OCI-LY3 (cell line): ENCODE results near the gene BMAL1.

Experiments
- H2AFZ ChIP-seq: fragments of 200-600, 300-600 bp; shearing (Covaris generic); 2 replicates; pipeline ENCODE4 v1.6.0; 2014; ENCODE audit warnings: antibody characterized with exemption, low read depth, low read length
- H3K27ac ChIP-seq: fragments of 200-600, 300-600 bp; sonication (generic); 2 replicates; pipeline ENCODE4 v1.5.1; 2014; ENCODE audit warnings: mild to moderate bottlenecking, low read length, moderate library complexity, mixed read lengths
- H3K27me3 ChIP-seq: fragments of 200-600, 300-600 bp; sonication (generic); 2 replicates; pipeline ENCODE4 v1.6.1; 2014; ENCODE audit warnings: low read depth, low read length, mixed read lengths
- H3K36me3 ChIP-seq: fragments of 200-600, 300-600 bp; sonication (generic); replicated peaks from 2 replicates; pipeline ENCODE3; 2014; ENCODE audit warnings: low read depth, low read length, mixed read lengths
- H3K4me1 ChIP-seq: fragments of 300-600, 200-600 bp; sonication (generic); 2 replicates; pipeline ENCODE4 v1.6.1; 2014; ENCODE audit warnings: low read length, mixed read lengths
- H3K4me2 ChIP-seq: fragments of 200-600, 300-600 bp; sonication (generic); 2 replicates; pipeline ENCODE4 v1.6.1; 2014; ENCODE audit warnings: low read length, mixed read lengths
- H3K4me3 ChIP-seq: fragments of 300-600, 200-600 bp; sonication (generic); 2 replicates; pipeline ENCODE4 v1.5.1; 2014; ENCODE audit warnings: antibody characterized with exemption, mild to moderate bottlenecking, low read length, moderate library complexity
- H3K79me2 ChIP-seq: fragments of 300-600, 200-600 bp; shearing (Covaris generic); 2 replicates; pipeline ENCODE4 v1.6.1; 2014; ENCODE audit warnings: mild to moderate bottlenecking, low read length, mixed read lengths
- H3K9ac ChIP-seq: fragments of 300-600, 200-600 bp; shearing (Covaris generic); 2 replicates; pipeline ENCODE4 v1.6.0; 2014; ENCODE audit warnings: mild to moderate bottlenecking, low read length, moderate library complexity
- H3K9me3 ChIP-seq: fragments of 200-600, 300-600 bp; shearing (Covaris generic); 2 replicates; pipeline ENCODE4 v1.6.1; 2014; ENCODE audit warnings: low read length, mixed read lengths; ENCODE audit not compliant: insufficient read depth
- H4K20me1 ChIP-seq: fragments of 200-600, 300-600 bp; sonication (generic); 2 replicates; pipeline ENCODE4 v1.6.1; 2016; ENCODE audit warnings: low read length, mixed read lengths; ENCODE audit not compliant: insufficient read depth
- EZH2phosphoT487 ChIP-seq: fragments of 200-600 bp; shearing (Covaris generic); IDR thresholded peaks from 2 replicates; pipeline ENCODE4 v1.6.1; 2018; ENCODE audit warnings: antibody characterized with exemption, mixed run types, low read depth
- TF ChIP-seq, protein P1 (sequence below): fragments of 200-600, 300-600 bp; sonication (generic); IDR thresholded peaks from 2 replicates; pipeline ENCODE4 v1.5.1; 2014; ENCODE audit warnings: antibody characterized with exemption, low read length, low read depth

BMAL1 gene

DNA sequence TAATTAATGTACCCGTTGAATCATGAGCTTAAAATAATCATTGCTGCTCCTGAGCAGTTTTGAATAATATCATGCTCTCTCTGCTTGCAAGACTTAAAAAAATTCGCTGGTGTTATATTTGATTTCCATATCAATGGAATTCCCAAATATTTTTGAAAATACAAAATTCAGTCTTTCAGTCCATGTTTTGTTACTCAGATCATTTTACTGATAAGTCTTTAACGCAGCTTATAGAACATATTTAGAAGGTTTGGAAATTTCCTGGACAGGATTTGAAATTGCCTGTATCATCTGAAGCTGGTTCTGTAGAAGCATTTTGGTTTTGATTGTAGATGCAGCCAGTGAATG lies 1.9 kb downstream of the BMAL1 start:
- Histone ChIP-seq H4K20me1 (no peaks in the 10 kb centered on the region), H3K27ac (no peak overlapping the region), H3K4me3 (no peak overlapping the region), H3K9me3 (no peaks in the 10 kb centered on the region), H3K4me2 (no peak overlapping the region), H3K79me2 (no peaks in the 10 kb centered on the region), H3K27me3 (peaks cover 7% of the 10 kb centered on the region; the same call in 1 of the 2 replicates), H3K9ac (no peak overlapping the region), H2AFZ (no peak overlapping the region), H3K36me3 (no peaks in the 10 kb centered on the region), H3K4me1 (no peaks in the 10 kb centered on the region)
- TF ChIP-seq EZH2phosphoT487, result no peak
- TF ChIP-seq, protein P1, sequence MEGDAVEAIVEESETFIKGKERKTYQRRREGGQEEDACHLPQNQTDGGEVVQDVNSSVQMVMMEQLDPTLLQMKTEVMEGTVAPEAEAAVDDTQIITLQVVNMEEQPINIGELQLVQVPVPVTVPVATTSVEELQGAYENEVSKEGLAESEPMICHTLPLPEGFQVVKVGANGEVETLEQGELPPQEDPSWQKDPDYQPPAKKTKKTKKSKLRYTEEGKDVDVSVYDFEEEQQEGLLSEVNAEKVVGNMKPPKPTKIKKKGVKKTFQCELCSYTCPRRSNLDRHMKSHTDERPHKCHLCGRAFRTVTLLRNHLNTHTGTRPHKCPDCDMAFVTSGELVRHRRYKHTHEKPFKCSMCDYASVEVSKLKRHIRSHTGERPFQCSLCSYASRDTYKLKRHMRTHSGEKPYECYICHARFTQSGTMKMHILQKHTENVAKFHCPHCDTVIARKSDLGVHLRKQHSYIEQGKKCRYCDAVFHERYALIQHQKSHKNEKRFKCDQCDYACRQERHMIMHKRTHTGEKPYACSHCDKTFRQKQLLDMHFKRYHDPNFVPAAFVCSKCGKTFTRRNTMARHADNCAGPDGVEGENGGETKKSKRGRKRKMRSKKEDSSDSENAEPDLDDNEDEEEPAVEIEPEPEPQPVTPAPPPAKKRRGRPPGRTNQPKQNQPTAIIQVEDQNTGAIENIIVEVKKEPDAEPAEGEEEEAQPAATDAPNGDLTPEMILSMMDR, result no peak

- Histone ChIP-seq H3K4me2 (no peak overlapping the region), H3K79me2 (no peaks in the 10 kb centered on the region), H3K27ac (no peak overlapping the region), H3K36me3 (no peaks in the 10 kb centered on the region), H2AFZ (no peak overlapping the region), H3K27me3 (0 out of 2 replicates have a peak, but pooled peaks cover 5% of the 10 kb centered on the region), H4K20me1 (no peaks in the 10 kb centered on the region), H3K4me3 (no peak overlapping the region), H3K4me1 (no peaks in the 10 kb centered on the region), H3K9me3 (no peaks in the 10 kb centered on the region), H3K9ac (no peak overlapping the region)
- no peak for TF ChIP-seq EZH2phosphoT487
- TF ChIP-seq, protein P1, result no peak
These were observed 2.6 kb downstream of the BMAL1 start for GRCh38 chr11:13280092-13280722.

DNA sequence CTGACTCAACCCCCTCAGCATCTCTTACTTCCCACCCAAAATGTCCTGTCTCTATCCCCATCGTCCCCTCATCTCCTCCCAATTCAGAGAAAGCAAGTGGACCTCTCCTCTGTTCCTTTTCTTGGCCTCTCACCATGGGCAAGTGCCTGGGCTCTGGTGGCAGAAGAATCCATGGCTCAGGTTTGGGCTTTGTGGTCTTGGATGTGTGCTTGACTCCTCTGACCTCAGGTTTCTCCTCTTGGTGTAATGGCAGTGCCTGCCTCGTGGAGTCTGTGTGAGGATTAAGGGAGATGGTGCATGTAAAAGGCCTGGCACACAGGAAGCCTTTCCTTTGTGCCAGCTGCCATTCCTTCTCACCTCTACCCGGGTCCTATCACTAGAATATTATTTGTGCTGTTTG lies 3.2 kb downstream of the BMAL1 start:
- Histone ChIP-seq H3K79me2 (no peaks in the 10 kb centered on the region), H3K9me3 (no peaks in the 10 kb centered on the region), H3K27ac (no peak overlapping the region), H2AFZ (no peak overlapping the region), H3K9ac (no peak overlapping the region), H3K4me1 (no peaks in the 10 kb centered on the region), H3K36me3 (no peaks in the 10 kb centered on the region), H4K20me1 (no peaks in the 10 kb centered on the region), H3K27me3 (no peaks in the 10 kb centered on the region), H3K4me3 (no peak overlapping the region), H3K4me2 (no peak overlapping the region)
- TF ChIP-seq, protein P1, result no peak
- TF ChIP-seq EZH2phosphoT487, result no peak

DNA sequence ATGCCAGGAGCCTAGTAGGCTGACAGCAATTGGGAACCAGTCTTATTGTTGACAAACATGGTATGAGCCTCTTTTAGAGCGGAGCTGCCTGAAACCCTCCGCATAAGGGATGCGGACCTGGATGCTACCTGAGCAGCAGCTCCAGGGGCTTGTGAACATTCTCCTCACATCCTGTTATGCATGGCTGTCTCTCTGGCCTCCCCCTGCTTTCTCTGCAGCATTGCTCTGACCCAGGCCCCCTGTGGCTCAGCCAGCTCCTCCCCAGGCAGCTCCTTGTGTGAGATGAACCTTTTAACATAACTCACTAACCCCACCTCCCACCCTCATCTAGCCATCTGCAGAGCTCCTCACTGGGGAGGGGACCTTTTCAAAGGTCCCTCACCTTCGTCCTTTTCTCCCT lies 6.0 kb downstream of the BMAL1 start:
- H2AFZ ChIP-seq, result no peak overlapping the region
- H3K4me1 ChIP-seq, result no peaks in the 10 kb centered on the region
- no peaks in the 10 kb centered on the region for H3K9me3 ChIP-seq
- no peaks in the 10 kb centered on the region for H3K79me2 ChIP-seq
- H4K20me1 ChIP-seq, result no peaks in the 10 kb centered on the region
- H3K27ac ChIP-seq, result no peak overlapping the region
- no peak overlapping the region for H3K9ac ChIP-seq
- TF ChIP-seq, protein P1, result no peak
- TF ChIP-seq EZH2phosphoT487, result no peak
- H3K27me3 ChIP-seq, result no peaks in the 10 kb centered on the region
- H3K36me3 ChIP-seq, result no peaks in the 10 kb centered on the region
- H3K4me3 ChIP-seq, result no peak overlapping the region
- no peak overlapping the region for H3K4me2 ChIP-seq
